MM.1S (cell line): Measurements from ENCODE around the gene ADAMTSL1.

Experiments
- DNase-seq: peaks from one replicate; pipeline ENCODE4 v3.0.0-alpha.2; 2015
- H2AFZ ChIP-seq: fragments of 300-600 bp; sonication (generic); 2 replicates; pipeline ENCODE4 v1.6.0; 2016; ENCODE audit warnings: antibody characterized with exemption, low read length
- H3F3A ChIP-seq: fragments of 300-600 bp; sonication (generic); 2 replicates; pipeline ENCODE4 v1.6.1; 2016; ENCODE audit warnings: mild to moderate bottlenecking, antibody characterized with exemption, low read length, moderate library complexity, mixed read lengths; ENCODE audit not compliant: insufficient read depth
- H3K27ac ChIP-seq: fragments of 300-600 bp; sonication (generic); 2 replicates; pipeline ENCODE4 v1.5.1; 2016; ENCODE audit warnings: mild to moderate bottlenecking, low read length
- H3K27me3 ChIP-seq: fragments of 300-600 bp; sonication (generic); replicated peaks from 2 replicates; pipeline ENCODE4 v1.6.0; 2016; ENCODE audit warnings: low read length; ENCODE audit not compliant: insufficient read depth
- H3K36me3 ChIP-seq: fragments of 300-600 bp; sonication (generic); replicated peaks from 2 replicates; pipeline ENCODE4 v1.6.1; 2016; ENCODE audit warnings: mild to moderate bottlenecking, low read length, mixed read lengths; ENCODE audit not compliant: insufficient read depth
- H3K4me1 ChIP-seq: fragments of 300-600 bp; sonication (generic); 2 replicates; pipeline ENCODE4 v1.6.1; 2016; ENCODE audit warnings: low read length, mixed read lengths
- H3K4me2 ChIP-seq: fragments of 300-600 bp; sonication (generic); 2 replicates; pipeline ENCODE4 v1.6.0; 2016; ENCODE audit warnings: low read depth, low read length
- H3K4me3 ChIP-seq: fragments of 300-600 bp; sonication (generic); 2 replicates; pipeline ENCODE4 v1.5.1; 2016; ENCODE audit warnings: low read length, mixed read lengths
- H3K79me2 ChIP-seq: fragments of 300-600 bp; sonication (generic); 2 replicates; pipeline ENCODE4 v1.6.1; 2016; ENCODE audit warnings: mixed run types, low read length, mixed read lengths
- H3K9ac ChIP-seq: fragments of 300-600 bp; sonication (generic); 2 replicates; pipeline ENCODE4 v1.6.1; 2016; ENCODE audit warnings: low read length, mixed read lengths
- H3K9me2 ChIP-seq: fragments of 300-600 bp; sonication (generic); replicated peaks from 2 replicates; pipeline ENCODE4 v1.6.1; 2016; ENCODE audit warnings: mild to moderate bottlenecking, low read length, mixed read lengths; ENCODE audit not compliant: insufficient read depth
- H3K9me3 ChIP-seq: fragments of 300-600 bp; sonication (generic); replicated peaks from 2 replicates; pipeline ENCODE4 v1.6.1; 2016; ENCODE audit warnings: mild to moderate bottlenecking, low read length, mixed read lengths; ENCODE audit not compliant: insufficient read depth
- H4K20me1 ChIP-seq: fragments of 300-600 bp; sonication (generic); 2 replicates; pipeline ENCODE4 v1.6.1; 2016; ENCODE audit warnings: mild to moderate bottlenecking, low read length, moderate library complexity, mixed read lengths; ENCODE audit not compliant: insufficient read depth
- EZH2 ChIP-seq: fragments of 300-600 bp; sonication (generic); optimal IDR thresholded peaks from 2 replicates; pipeline ENCODE3; 2017; ENCODE audit warnings: low read depth, mild to moderate bottlenecking, antibody characterized with exemption, low read length, mixed read lengths
- EZH2phosphoT487 ChIP-seq: fragments of 300-600 bp; sonication (generic); IDR thresholded peaks from 2 replicates; pipeline ENCODE4 v1.6.1; 2018; ENCODE audit warnings: antibody characterized with exemption, low read length
- TF ChIP-seq, protein P1 (sequence below): fragments of 300-600 bp; sonication (generic); IDR thresholded peaks from 2 replicates; pipeline ENCODE4 v1.5.1; 2016; ENCODE audit warnings: antibody characterized with exemption, low read length, mixed read lengths

The ADAMTSL1 gene

GRCh38 chr9:18448101-18448500, 25.9 kb upstream of the ADAMTSL1 start:
- no peak overlapping the region for H2AFZ ChIP-seq
- TF ChIP-seq, protein P1, sequence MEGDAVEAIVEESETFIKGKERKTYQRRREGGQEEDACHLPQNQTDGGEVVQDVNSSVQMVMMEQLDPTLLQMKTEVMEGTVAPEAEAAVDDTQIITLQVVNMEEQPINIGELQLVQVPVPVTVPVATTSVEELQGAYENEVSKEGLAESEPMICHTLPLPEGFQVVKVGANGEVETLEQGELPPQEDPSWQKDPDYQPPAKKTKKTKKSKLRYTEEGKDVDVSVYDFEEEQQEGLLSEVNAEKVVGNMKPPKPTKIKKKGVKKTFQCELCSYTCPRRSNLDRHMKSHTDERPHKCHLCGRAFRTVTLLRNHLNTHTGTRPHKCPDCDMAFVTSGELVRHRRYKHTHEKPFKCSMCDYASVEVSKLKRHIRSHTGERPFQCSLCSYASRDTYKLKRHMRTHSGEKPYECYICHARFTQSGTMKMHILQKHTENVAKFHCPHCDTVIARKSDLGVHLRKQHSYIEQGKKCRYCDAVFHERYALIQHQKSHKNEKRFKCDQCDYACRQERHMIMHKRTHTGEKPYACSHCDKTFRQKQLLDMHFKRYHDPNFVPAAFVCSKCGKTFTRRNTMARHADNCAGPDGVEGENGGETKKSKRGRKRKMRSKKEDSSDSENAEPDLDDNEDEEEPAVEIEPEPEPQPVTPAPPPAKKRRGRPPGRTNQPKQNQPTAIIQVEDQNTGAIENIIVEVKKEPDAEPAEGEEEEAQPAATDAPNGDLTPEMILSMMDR = no peak
- TF ChIP-seq EZH2 (no peak), EZH2phosphoT487 (no peak)
- no peaks in the 10 kb centered on the region for H3K9me2 ChIP-seq
- no peaks in the 10 kb centered on the region for H3F3A ChIP-seq
- H3K27me3 ChIP-seq = no peaks in the 10 kb centered on the region
- no peaks in the 10 kb centered on the region for H3K36me3 ChIP-seq
- H3K9me3 ChIP-seq = no peaks in the 10 kb centered on the region
- no peak for DNase-seq
- H3K4me3 ChIP-seq = no peak overlapping the region
- no peak overlapping the region for H3K4me2 ChIP-seq
- no peaks in the 10 kb centered on the region for H4K20me1 ChIP-seq
- no peak overlapping the region for H3K9ac ChIP-seq
- no peak overlapping the region for H3K27ac ChIP-seq
- no peaks in the 10 kb centered on the region for H3K79me2 ChIP-seq
- H3K4me1 ChIP-seq = no peaks in the 10 kb centered on the region

GRCh38 chr9:18451406-18451805, 22.5 kb upstream of the ADAMTSL1 start:
- Histone ChIP-seq H3K27me3 (no peaks in the 10 kb centered on the region), H3K4me2 (no peak overlapping the region), H3K79me2 (no peaks in the 10 kb centered on the region), H3K4me3 (no peak overlapping the region), H3K9ac (no peak overlapping the region), H3K36me3 (no peaks in the 10 kb centered on the region), H2AFZ (no peak overlapping the region), H3K4me1 (no peaks in the 10 kb centered on the region), H3F3A (no peaks in the 10 kb centered on the region), H3K9me2 (no peaks in the 10 kb centered on the region), H3K27ac (no peak overlapping the region), H4K20me1 (no peaks in the 10 kb centered on the region), H3K9me3 (no peaks in the 10 kb centered on the region)
- DNase-seq = no peak
- TF ChIP-seq EZH2 (no peak), EZH2phosphoT487 (no peak)
- TF ChIP-seq, protein P1 = no peak

DNA sequence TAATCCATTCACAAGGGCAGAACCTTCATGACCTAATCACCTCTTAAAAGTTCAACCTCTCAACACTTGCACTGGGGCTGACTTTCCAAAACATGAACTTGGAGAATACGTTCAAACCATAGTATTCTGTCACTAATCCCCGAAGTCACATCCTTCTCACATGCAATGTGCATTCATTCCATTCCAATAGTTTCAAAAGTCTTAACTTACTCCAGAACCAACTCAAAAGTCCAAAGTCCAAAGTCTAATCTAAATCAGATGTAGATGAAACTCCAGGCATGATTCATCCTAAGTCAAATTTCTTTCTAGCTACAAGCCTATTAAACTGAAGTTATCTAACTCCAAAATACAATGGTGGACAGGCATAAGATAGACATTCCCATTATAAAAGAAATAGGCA, 21.7 kb upstream of the ADAMTSL1 start:
- Histone ChIP-seq H3K4me1 (no peaks in the 10 kb centered on the region), H4K20me1 (no peaks in the 10 kb centered on the region), H3K9me3 (no peaks in the 10 kb centered on the region), H3K36me3 (no peaks in the 10 kb centered on the region), H3K27me3 (no peaks in the 10 kb centered on the region), H3K27ac (no peak overlapping the region), H2AFZ (no peak overlapping the region), H3K9me2 (no peaks in the 10 kb centered on the region), H3F3A (no peaks in the 10 kb centered on the region), H3K4me2 (no peak overlapping the region), H3K79me2 (no peaks in the 10 kb centered on the region), H3K9ac (no peak overlapping the region), H3K4me3 (no peak overlapping the region)
- TF ChIP-seq EZH2phosphoT487 (no peak), EZH2 (no peak)
- TF ChIP-seq, protein P1 = no peak
- DNase-seq = no peak
